Suppressor macrophage treated with lipopolysaccharide for 1 hour (primary cell): ENCODE measurements around the gene MIER1.

Experiments used
- DNase-seq, 3 donors: peaks; one replicate each; pipeline ENCODE4 v3.0.0-alpha.2; 2020 to 2022

MIER1 gene

DNA sequence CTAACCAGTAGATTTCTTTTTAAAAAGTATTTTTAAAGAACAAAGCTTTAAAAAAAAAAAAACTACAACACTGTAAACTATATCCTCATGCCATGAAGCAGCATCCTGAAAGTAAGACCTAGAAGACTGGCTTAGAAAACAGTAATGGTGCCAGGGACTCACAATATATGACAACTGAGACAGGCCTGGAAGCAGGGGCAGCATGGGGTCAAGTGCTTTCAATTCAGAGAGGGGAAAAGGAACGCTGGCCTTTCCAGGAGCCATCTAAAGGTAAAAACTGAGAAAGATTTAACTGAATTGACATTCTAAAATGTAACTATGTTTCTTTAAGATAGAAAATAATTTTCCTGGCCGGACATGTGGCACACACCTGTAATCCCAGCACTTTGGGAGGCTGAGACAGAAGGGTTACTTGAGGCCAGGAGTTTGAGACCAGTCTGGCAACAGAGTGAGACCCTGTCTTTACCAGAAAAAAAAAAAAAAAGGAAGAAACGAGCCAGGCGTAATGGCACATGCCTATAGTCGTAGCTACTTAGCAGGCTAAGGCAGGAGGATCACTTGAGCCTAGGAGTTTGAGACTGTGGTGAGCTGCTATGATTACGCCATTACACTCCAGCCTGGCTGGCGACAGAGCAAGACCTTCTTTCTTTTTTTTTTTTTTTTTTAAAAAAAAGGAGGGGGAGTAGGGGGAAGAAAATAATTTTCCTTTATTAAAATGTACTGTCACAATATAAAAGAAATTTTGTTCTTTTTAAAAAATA, 75.0 kb downstream of the MIER1 start:
- no peak for DNase-seq

DNA sequence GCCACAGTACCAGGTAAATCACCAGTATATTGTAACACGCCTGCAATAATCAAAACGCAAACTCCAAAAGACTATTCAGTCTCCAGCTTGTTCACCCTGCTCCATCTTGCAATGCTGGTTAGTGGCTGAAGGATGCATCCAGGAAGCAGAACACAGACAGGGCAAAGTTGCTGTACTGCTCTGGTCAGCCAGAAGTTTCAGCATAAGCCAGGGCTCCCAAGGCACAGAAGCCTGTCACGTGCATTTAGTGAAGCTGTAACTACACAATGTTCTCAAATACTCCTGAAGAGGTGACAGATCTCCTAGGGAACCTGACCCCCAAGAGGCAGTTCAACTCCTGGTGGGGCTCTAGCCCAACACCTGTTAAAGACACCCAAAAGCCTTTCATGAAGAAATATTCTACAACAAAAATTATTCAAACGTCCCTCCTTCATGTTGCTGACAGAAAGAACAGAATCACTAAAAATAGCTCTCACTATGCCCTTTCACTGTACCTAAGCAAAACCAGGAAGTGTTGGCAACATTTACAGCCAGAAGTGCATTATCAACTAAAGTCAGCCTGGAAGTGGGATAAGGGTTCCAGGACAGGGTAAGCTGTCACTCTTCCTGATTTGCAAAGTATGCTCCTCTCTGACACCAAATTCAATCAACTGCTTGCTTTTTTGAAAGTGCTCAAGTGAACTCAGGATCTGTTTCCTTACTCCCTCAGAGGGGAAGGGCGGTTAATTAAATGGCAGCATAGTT, 77.1 kb downstream of the MIER1 start:
- DNase-seq: no peak

GRCh38 chr1:67004176-67004575, 79.4 kb downstream of the MIER1 start:
- no peak for DNase-seq

- DNase-seq: no peak
Measured at GRCh38 chr1:67005068-67005467, 80.3 kb downstream of the MIER1 start.

- DNase-seq: no peak
Measured at GRCh38 chr1:67009792-67010191, 85.0 kb downstream of the MIER1 start.

GRCh38 chr1:67013573-67013972, 88.8 kb downstream of the MIER1 start:
- no peak for DNase-seq

GRCh38 chr1:67018574-67018973, 93.8 kb downstream of the MIER1 start:
- no peak for DNase-seq

DNA sequence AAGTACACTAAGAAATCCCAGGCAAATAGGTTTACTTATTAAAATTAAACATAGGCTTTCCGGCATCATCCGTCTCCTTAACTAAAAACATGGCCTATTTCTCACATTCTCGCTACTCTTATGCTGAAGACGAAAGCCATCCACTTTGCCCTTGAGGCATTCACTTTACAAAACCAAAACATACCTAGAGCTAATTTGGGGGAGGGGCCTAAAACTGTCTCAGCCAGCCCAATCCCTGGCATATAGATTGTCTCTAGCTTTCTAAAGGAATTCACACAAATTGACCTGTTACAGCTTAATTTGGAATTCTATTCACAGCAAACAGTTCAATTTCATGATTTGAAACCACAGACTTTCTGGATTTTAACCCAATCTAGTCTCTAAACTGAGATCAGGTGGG, 94.3 kb downstream of the MIER1 start:
- no peak for DNase-seq

DNA sequence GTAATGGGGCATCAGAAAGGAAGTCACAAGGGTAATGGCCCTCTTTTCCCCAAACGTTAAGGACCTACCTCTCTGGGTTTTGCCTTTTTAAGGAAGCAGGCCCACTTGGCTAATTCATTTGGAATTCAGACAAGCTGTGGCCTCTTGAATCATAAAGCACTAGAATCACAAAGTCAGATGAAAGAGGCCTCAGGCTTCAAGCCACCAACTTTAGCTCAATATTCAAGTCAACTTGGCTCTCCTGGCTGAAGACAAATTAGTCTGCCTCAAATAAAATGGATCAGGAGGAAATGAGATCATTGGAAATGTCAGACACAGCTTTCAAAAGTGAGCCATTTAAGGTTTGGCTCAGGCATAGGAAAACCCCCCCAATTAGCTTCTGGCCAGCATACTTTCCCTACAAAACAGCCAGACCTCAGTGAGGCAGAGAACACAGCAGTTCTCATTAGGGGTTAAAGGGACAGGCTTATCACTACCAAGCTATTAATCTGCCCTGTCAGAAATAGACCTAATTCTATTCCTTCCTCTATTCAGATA, 94.9 kb downstream of the MIER1 start:
- DNase-seq: peak in 1 of 3 donors; percentile 5

- DNase-seq: no peak
Measured at GRCh38 chr1:67020304-67020703, 95.5 kb downstream of the MIER1 start.

- no peak for DNase-seq
Measured at GRCh38 chr1:67020765-67021164, 96.0 kb downstream of the MIER1 start.

DNA sequence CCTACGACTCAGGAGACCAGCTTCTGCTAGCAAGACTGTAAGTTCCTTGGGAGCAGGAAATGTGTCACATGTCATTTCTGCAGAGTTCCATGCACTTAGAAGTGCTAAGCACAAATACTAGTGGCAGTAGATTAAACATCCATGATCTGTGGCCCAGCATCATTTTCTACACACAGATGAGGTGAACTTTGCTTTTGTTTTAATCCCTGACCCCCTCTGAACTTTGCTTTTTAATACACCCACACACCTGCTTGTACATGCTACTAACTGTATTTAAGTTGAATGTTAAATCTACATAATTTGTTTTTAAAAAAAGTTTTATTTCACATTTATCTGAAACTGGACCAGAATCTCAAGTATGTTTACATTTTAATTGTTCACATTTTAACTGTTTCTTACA, 104.7 kb downstream of the MIER1 start:
- DNase-seq: no peak

GRCh38 chr1:67031121-67031858, 106.5 kb downstream of the MIER1 start:
- DNase-seq: no peak

GRCh38 chr1:67031859-67032247, 107.1 kb downstream of the MIER1 start:
- no peak for DNase-seq
